A549 (cell line): ENCODE measurements around the gene FAM107B. TPM values are rescaled to one million over a fixed set of nuclear protein-coding genes. Genes with fewer than 3 reads are reported as not detected.
"Not testable (repeated sequence)": the region's sequence is repeated elsewhere in the genome, so short reads cannot be mapped to it uniquely, and the experiment has no call there.

Experiments used
- ATAC-seq, 2 experiments: fragments of 200-7000 bp in 1 of 2; fragments of >200 bp in 1 of 2; cut with Nextera tagmentation in 1 of 2; cut with Tn5 transposase in 1 of 2; 3 replicates each; pipeline versions ENCODE4 v1.8.0 to v1.9.1; 2018 to 2020; ENCODE audit warnings: mild to moderate bottlenecking in 1 of 2, moderate library complexity in 1 of 2
- CTCF ChIA-PET: fragments of 300-600 bp; sonication (Branson Sonifier 250); formaldehyde crosslinking; extraction: SDS; loops from one replicate; lab custom pipeline; 2021; ENCODE audit warnings: antibody characterized with exemption, inconsistent platforms; lab: Yijun Ruan, JAX
- POLR2A ChIA-PET: fragments of 350-600 bp; formaldehyde crosslinking; extraction: SDS; loops from one replicate; lab custom pipeline; 2021; ENCODE audit warnings: antibody characterized with exemption, inconsistent platforms; lab: Yijun Ruan, JAX
- DNase-seq, 2 experiments: peaks; one replicate each; pipeline versions ENCODE4 v3.0.0 to v3.0.0-alpha.2; 2011 to 2016; ENCODE audit warnings: low read depth in 1 of 2, low spot score in 1 of 2
- FAIRE-seq: peaks from 2 replicates; lab custom pipeline; 2011; peaks lifted over from hg19 to GRCh38; lab: Jason Lieb, UNC
- H3K27ac ChIP-seq, 2 experiments: fragments of >200 bp; sonication (Bioruptor Twin); formaldehyde crosslinking; 3 replicates each; pipeline ENCODE4 v1.5.1; 2016 to 2017
- H3K4me1 ChIP-seq: fragments of >200 bp; sonication (Bioruptor Twin); formaldehyde crosslinking; 3 replicates; pipeline ENCODE4 v1.6.1; 2016
- H3K4me2 ChIP-seq: fragments of >200 bp; sonication (Bioruptor Twin); formaldehyde crosslinking; 3 replicates; pipeline ENCODE4 v1.6.1; 2016
- H3K4me3 ChIP-seq: fragments of >200 bp; sonication (Bioruptor Twin); formaldehyde crosslinking; 3 replicates; pipeline ENCODE4 v1.5.1; 2016
- H3K9me3 ChIP-seq: fragments of >200 bp; sonication (Bioruptor Twin); formaldehyde crosslinking; 3 replicates; pipeline ENCODE4 v1.6.1; 2016
- CHD4 ChIP-seq: fragments of 200-600 bp; sonication (generic); IDR thresholded peaks from 2 replicates; pipeline ENCODE4 v1.6.1; 2016; ENCODE audit warnings: antibody characterized with exemption, mild to moderate bottlenecking, borderline replicate concordance
- E2F6 ChIP-seq: IDR thresholded peaks from 2 replicates; pipeline ENCODE4 v1.6.1; 2012; ENCODE audit warnings: low read depth, borderline replicate concordance
- ELK1 ChIP-seq: fragments of 150-350 bp; IDR thresholded peaks from 2 replicates; pipeline ENCODE4 v1.6.1; 2014; ENCODE audit warnings: low read depth, mild to moderate bottlenecking, low read length
- ESRRA ChIP-seq: fragments of 150-350 bp; IDR thresholded peaks from 2 replicates; pipeline ENCODE4 v1.6.1; 2014; ENCODE audit warnings: mild to moderate bottlenecking, low read length, borderline replicate concordance
- FOSB ChIP-seq: fragments of 250-450 bp; sonication (Bioruptor Pico); IDR thresholded peaks from 2 replicates; pipeline ENCODE4 v1.5.0; 2020; ENCODE audit warnings: mild to moderate bottlenecking, moderate library complexity
- FOSL2 ChIP-seq, 2 experiments: fragments of 450-650 bp in 1 of 2; fragments of >200 bp in 1 of 2; sonication (Bioruptor Twin) in 1 of 2; formaldehyde crosslinking; IDR thresholded peaks; 2 replicates each; pipeline versions ENCODE4 v1.5.0 to v1.6.1; 2016 to 2020; ENCODE audit warnings: mild to moderate bottlenecking in 1 of 2, moderate library complexity in 1 of 2
- FOXS1 ChIP-seq: fragments of 250-450 bp; sonication (Bioruptor Pico); IDR thresholded peaks from 2 replicates; pipeline ENCODE4 v1.5.0; 2020; ENCODE audit warnings: mild to moderate bottlenecking, moderate library complexity
- GATA3 ChIP-seq: IDR thresholded peaks from 2 replicates; pipeline ENCODE4 v1.6.1; 2012; ENCODE audit warnings: borderline replicate concordance
- HOXA7 ChIP-seq: fragments of 250-450 bp; sonication (Bioruptor Pico); IDR thresholded peaks from 2 replicates; pipeline ENCODE4 v1.5.0; 2020; ENCODE audit warnings: mild to moderate bottlenecking, moderate library complexity
- JUN ChIP-seq, 2 experiments: fragments of >200 bp; sonication (Bioruptor Twin); formaldehyde crosslinking; IDR thresholded peaks; 2 replicates in 1 of 2; 3 replicates in 1 of 2; pipeline ENCODE4 v1.6.1; 2016 to 2017
- MAFK ChIP-seq: fragments of 450-650 bp; IDR thresholded peaks from 2 replicates; pipeline ENCODE4 v1.6.1; 2014; ENCODE audit not compliant: partially characterized antibody
- MAX ChIP-seq: IDR thresholded peaks from 2 replicates; pipeline ENCODE4 v1.6.1; 2012
- MYC ChIP-seq: IDR thresholded peaks from 2 replicates; pipeline ENCODE4 v1.6.1; 2012; ENCODE audit warnings: mild to moderate bottlenecking, inconsistent platforms, low read length, improper control_type of control experiment, borderline replicate concordance
- NPAS2 ChIP-seq: fragments of 250-450 bp; sonication (Bioruptor Pico); IDR thresholded peaks from 2 replicates; pipeline ENCODE4 v1.8.0; 2022; ENCODE audit warnings: mild to moderate bottlenecking, moderate library complexity, borderline replicate concordance
- PBX3 ChIP-seq: IDR thresholded peaks from 2 replicates; pipeline ENCODE4 v1.6.1; 2012
- PHF8 ChIP-seq: fragments of 200-600 bp; sonication (generic); IDR thresholded peaks from 2 replicates; pipeline ENCODE4 v1.6.1; 2016; ENCODE audit warnings: low read depth, mild to moderate bottlenecking, antibody characterized with exemption, moderate library complexity, borderline replicate concordance
- REST ChIP-seq: fragments of 200-600 bp; sonication (generic); IDR thresholded peaks from 2 replicates; pipeline ENCODE4 v1.6.1; 2016; ENCODE audit warnings: antibody characterized with exemption, mild to moderate bottlenecking, moderate library complexity
- USF2 ChIP-seq: fragments of 450-650 bp; IDR thresholded peaks from 2 replicates; pipeline ENCODE4 v1.6.1; 2014; ENCODE audit warnings: antibody characterized with exemption
- ZFP36 ChIP-seq: fragments of 450-650 bp; IDR thresholded peaks from 2 replicates; pipeline ENCODE4 v1.6.1; 2014; ENCODE audit warnings: borderline replicate concordance; ENCODE audit not compliant: partially characterized antibody
- ZNF302 ChIP-seq: fragments of 250-450 bp; sonication (Bioruptor Pico); IDR thresholded peaks from 2 replicates; pipeline ENCODE4 v1.9.0; 2021; ENCODE audit warnings: inconsistent platforms, mild to moderate bottlenecking, moderate library complexity
- ZSCAN20 ChIP-seq: fragments of 250-450 bp; sonication (Bioruptor Pico); IDR thresholded peaks from 2 replicates; pipeline ENCODE4 v1.8.0; 2022; ENCODE audit warnings: mild to moderate bottlenecking, moderate library complexity
- WGBS: methylation state at CpG from one replicate; pipeline ENCODE4 v1.1.6; 2017; ENCODE audit errors: missing lambda C conversion rate; 5-methylcytosine and 5-hydroxymethylcytosine counted together
- polyA plus RNA-seq, 4 experiments: library from polyadenylated mRNA; depleted of rRNA in 3 of 4; stranded (reverse); fragments of >200 nt; fragmentation: RNase III in 1 of 4; extraction: RNeasy Plus Mini Kit Qiagen cat#74134 plus additional on column Dnase treatment in 1 of 4; gene quantifications; 2 replicates in 3 of 4; 3 replicates in 1 of 4; pipeline ENCODE4 v1.2.3, GENCODE V29; 2011 to 2017

FAM107B gene
- polyA plus RNA-seq, 2 of the 4 experiments (the other 2 are of a cell fraction): 99.9 to 173 TPM

GRCh38 chr10:14592026-14592425 is 182.7 kb downstream of the FAM107B start:
- 54% methylated on average over 5 of the region's 5 CpGs for WGBS
- ChIA-PET POLR2A (no interaction called here), CTCF (interaction anchor here (0.9 to 2.2 kb wide), 4 partner anchors 18 to 246 kb away, joined by 3 to 8 read pairs (median 4); partner anchors contain the start of genes CDNF, HSPA14 and MSANTD7)
- DNase-seq (no peak), ATAC-seq (peak in 1 of 2 experiments; percentile 7; a peak in 1 of 6 replicates), FAIRE-seq (no peak)
- Histone ChIP-seq H3K4me3 (no peak overlapping the region), H3K27ac (peak overlapping the region; percentile 6 to 58; a peak in 3 of 6 replicates), H3K9me3 (no peaks in the 10 kb centered on the region), H3K4me1 (peaks cover 74% of the 10 kb centered on the region), H3K4me2 (peak overlapping the region; percentile 48)
- TF ChIP-seq ELK1: no peak
- 0 out of 2 replicates have a peak, but pooled peaks have one; percentile 21 for TF ChIP-seq HOXA7
- no peak for TF ChIP-seq MAFK

GRCh38 chr10:14588938-14589294 is 185.8 kb downstream of the FAM107B start:
- 32% methylated on average over 6 of the region's 6 CpGs for WGBS
- FAIRE-seq, DNase-seq, H3K9me3 ChIP-seq, POLR2A ChIA-PET, ATAC-seq: not testable (repeated sequence)
- Histone ChIP-seq H3K4me1 (peaks cover 88% of the 10 kb centered on the region), H3K4me2 (peak overlapping the region; percentile 92), H3K4me3 (0 out of 3 replicates have a peak overlapping the region, but pooled peaks have one; percentile 18), H3K27ac (peak overlapping the region; percentile 76 to 82)
- CTCF ChIA-PET: interaction anchor here (1.0 to 2.0 kb wide), 5 partner anchors 9 to 236 kb away, joined by 3 to 7 read pairs (median 6); no protein-coding TSS in a partner anchor

- DNase-seq (peak; percentile 40 to 76), FAIRE-seq (no peak), ATAC-seq (peak; percentile 57 to 69)
- ChIA-PET POLR2A (interaction anchor here (1.1 kb wide), 1 partner anchor 10 kb away, joined by 4 read pairs; no protein-coding TSS in a partner anchor), CTCF (interaction anchor here (0.5 to 2.0 kb wide), 7 partner anchors 10 to 237 kb away, joined by 3 to 7 read pairs (median 4); no protein-coding TSS in a partner anchor)
- H3K27ac ChIP-seq: peak overlapping the region; percentile 76 to 82
- H3K9me3 ChIP-seq: no peaks in the 10 kb centered on the region
- H3K4me1 ChIP-seq: peaks cover 90% of the 10 kb centered on the region
- H3K4me2 ChIP-seq: peak overlapping the region; percentile 92
- H3K4me3 ChIP-seq: peak overlapping the region; percentile 18; the same call in 2 of the 3 replicates
- 2% methylated on average over 13 of the region's 13 CpGs for WGBS
- TF ChIP-seq USF2 (no peak), JUN (IDR thresholded peaks at IDR 0.05) (peak in 1 of 2 experiments; percentile 35; a peak in 1 of 5 replicates), REST (no peak), PBX3 (no peak), ESRRA (no peak), FOXS1 (CRISPR knock-in tag) (no peak), E2F6 (peak; percentile 88), ZNF302 (CRISPR knock-in tag) (peak; percentile 53; the same call in 1 of the 2 replicates), FOSB (CRISPR knock-in tag) (no peak), ZFP36 (no peak), HOXA7 (no peak), ZSCAN20 (CRISPR knock-in tag) (no peak), CHD4 (no peak), MAX (peak; percentile 93), NPAS2 (CRISPR knock-in tag) (peak; percentile 42; the same call in 1 of the 2 replicates), MYC (peak; percentile 90; the same call in 1 of the 2 replicates), GATA3 (no peak), FOSL2 (IDR thresholded peaks at IDR 0.05) (no peak), FOSL2 (CRISPR knock-in tag; IDR thresholded peaks at IDR 0.05) (peak; percentile 67), PHF8 (no peak)
These were observed 186.4 kb downstream of the FAM107B start for GRCh38 chr10:14588084-14588937.
